Measurements from ENCODE around the gene PRKAG1. TPM values are rescaled to one million over a fixed set of nuclear protein-coding genes. Genes with fewer than 3 reads are reported as not detected.

PRKAG1 gene
- total and polyA plus RNA-seq, 8 donors = 18.2 to 33.4 (median 26.3) TPM

DNA sequence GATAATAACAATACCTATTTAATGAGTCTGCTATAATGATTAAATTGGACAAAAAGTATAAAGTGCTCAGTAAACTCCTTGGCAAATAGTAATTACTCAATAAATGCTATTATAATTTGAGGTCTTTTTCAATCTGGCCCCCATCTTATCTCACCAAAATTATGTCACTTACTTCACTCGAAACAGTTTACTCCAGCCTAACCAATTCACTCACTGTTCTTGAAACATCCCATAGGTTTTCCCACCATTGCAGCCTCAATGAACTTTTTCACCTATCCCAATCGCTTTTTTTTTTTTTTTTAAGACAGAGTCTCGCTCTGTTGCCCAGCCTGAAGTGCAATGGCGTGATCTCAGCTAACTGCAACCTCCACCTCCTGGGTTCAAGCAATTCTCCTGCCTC lies 17.5 kb upstream of the PRKAG1 start:
- Histone ChIP-seq H3K27me3 (no peaks in the 10 kb centered on the region), H3K27ac (no peak overlapping the region), H3K4me1 (no peaks in the 10 kb centered on the region), H3K4me3 (no peak overlapping the region), H3K9me3 (no peaks in the 10 kb centered on the region), H3K36me3 (peaks cover 15 to 60% (median 15%) of the 10 kb centered on the region in 3 donors)
- DNase-seq (no peak), ATAC-seq (no peak), FAIRE-seq (no peak)
- intact Hi-C loops (cut with DNase I) = no loop called here
- TF ChIP-seq, protein P1, sequence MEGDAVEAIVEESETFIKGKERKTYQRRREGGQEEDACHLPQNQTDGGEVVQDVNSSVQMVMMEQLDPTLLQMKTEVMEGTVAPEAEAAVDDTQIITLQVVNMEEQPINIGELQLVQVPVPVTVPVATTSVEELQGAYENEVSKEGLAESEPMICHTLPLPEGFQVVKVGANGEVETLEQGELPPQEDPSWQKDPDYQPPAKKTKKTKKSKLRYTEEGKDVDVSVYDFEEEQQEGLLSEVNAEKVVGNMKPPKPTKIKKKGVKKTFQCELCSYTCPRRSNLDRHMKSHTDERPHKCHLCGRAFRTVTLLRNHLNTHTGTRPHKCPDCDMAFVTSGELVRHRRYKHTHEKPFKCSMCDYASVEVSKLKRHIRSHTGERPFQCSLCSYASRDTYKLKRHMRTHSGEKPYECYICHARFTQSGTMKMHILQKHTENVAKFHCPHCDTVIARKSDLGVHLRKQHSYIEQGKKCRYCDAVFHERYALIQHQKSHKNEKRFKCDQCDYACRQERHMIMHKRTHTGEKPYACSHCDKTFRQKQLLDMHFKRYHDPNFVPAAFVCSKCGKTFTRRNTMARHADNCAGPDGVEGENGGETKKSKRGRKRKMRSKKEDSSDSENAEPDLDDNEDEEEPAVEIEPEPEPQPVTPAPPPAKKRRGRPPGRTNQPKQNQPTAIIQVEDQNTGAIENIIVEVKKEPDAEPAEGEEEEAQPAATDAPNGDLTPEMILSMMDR (IDR thresholded peaks at IDR 0.05) = no peak
- WGBS, 2 donors = 85 to 86% methylated on average over 4 of the region's 4 CpGs

DNA sequence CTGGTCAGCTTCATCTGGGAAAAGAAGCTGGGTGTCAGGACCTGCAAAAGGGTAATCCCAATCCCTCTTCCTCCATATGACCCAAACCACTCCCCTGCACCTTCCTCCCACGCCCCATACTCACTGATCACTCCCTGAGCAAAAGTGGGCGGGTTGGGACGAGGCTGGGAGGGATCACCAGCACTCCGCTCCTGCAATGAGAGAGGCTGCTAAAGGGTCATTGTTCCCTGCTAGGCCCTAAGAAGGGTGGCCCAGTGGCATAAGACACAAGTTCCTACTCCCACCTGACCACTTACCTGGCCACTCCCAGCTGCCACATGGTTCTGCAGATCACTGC lies 15.7 kb upstream of the PRKAG1 start:
- Histone ChIP-seq H3K4me3 (no peak overlapping the region), H3K9me3 (no peaks in the 10 kb centered on the region), H3K4me1 (no peaks in the 10 kb centered on the region), H3K27ac (no peak overlapping the region), H3K27me3 (no peaks in the 10 kb centered on the region), H3K36me3 (peaks cover 6 to 51% (median 7%) of the 10 kb centered on the region in 3 donors)
- intact Hi-C loops (cut with DNase I) = no loop called here
- ATAC-seq = no peak
- DNase-seq = no peak
- TF ChIP-seq, protein P1 (IDR thresholded peaks at IDR 0.05) = no peak
- no peak for FAIRE-seq
- WGBS, 2 donors = 93 to 98% methylated on average over 4 of the region's 4 CpGs

DNA sequence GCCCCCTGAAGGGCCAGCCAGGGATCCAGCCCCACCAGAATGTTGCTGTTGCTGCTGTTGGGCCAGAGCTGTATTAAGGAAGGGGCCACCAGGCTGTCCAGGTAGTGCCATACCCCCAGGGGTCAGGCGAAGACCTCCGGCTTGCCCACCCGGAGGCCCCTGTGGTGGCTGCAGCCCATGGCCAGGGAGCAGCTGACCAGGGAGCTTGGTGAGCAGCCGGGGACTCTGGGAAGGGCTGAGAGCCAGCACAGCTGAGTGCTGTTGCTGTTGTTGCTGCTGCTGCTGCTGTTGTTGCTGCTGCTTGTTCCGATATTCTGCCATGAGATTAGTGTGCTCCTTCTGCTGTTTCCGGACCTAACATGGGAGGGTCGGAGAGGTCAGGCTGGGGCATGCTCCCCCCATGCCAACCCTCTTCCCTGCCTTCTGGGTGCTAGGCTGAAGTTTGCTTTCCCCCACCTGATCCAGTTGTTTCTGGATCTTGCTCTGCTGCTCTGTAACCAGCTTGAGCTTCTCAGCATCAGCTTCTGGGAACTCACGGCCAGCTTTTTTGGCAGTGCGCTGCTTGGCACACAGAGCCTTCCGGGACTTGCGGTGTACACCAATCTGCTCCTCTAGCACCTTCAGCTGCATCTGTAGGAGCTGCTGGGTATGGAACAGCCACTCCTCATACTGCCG lies 15.2 kb upstream of the PRKAG1 start:
- FAIRE-seq (no peak), DNase-seq (no peak), ATAC-seq (peak in 1 of 4 donors; percentile 3)
- H3K36me3 ChIP-seq = peaks cover 6 to 46% (median 7%) of the 10 kb centered on the region in 3 donors
- no peaks in the 10 kb centered on the region for H3K27me3 ChIP-seq
- no peak overlapping the region for H3K27ac ChIP-seq
- TF ChIP-seq, protein P1 (IDR thresholded peaks at IDR 0.05) = no peak
- no peak overlapping the region for H3K4me3 ChIP-seq
- intact Hi-C loops (cut with DNase I) = no loop called here
- 84 to 86% methylated on average over 12 of the region's 12 CpGs for WGBS, 2 donors
- H3K9me3 ChIP-seq = no peaks in the 10 kb centered on the region
- H3K4me1 ChIP-seq = no peaks in the 10 kb centered on the region

DNA sequence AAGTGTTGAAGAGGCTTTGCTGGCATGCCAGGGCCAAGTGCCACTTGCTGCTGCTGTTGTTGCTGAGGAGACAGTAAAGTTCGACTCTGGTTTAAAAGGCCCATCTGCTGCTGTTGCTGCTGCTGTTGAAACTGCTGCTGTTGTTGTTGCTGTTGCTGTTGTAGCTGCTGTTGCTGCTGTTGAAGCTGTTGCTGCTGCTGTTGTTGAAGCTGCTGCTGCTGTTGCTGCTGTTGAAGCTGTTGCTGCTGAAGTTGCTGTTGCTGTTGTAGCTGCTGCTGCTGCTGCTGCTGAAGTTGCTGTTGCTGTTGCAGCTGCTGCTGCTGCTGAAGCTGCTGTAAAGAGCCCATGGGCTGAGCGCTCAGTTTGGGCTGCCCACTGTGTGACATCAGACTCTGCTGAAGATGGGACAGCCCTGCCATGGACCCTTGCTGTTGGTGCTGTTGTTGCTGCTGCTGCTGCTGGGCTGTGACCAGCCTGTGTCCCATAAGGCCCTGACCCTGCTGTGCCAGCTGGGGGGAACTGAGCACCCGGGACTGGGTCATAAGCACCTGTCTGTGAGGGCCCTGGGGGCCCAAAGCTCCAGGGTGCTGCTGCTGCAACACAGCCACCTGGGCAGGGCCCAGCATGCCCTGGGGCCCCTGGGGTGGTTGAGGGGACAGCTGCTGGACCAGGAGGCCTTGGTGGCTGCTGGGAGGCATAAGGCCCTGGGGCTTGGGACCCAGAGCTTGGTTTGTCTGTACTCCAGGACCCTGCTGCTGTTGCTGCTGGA lies 14.3 kb upstream of the PRKAG1 start:
- intact Hi-C loops (cut with DNase I) = no loop called here
- TF ChIP-seq, protein P1 (IDR thresholded peaks at IDR 0.05) = no peak
- H3K4me3 ChIP-seq = no peak overlapping the region
- H3K27me3 ChIP-seq = no peaks in the 10 kb centered on the region
- DNase-seq (no peak), ATAC-seq (peak in 1 of 4 donors; percentile 5), FAIRE-seq (no peak)
- H3K27ac ChIP-seq = no peak overlapping the region
- H3K36me3 ChIP-seq = peaks cover 7 to 48% (median 14%) of the 10 kb centered on the region in 3 donors
- H3K9me3 ChIP-seq = no peaks in the 10 kb centered on the region
- 87 to 90% methylated on average over 3 of the region's 3 CpGs for WGBS, 2 donors
- H3K4me1 ChIP-seq = no peaks in the 10 kb centered on the region

DNA sequence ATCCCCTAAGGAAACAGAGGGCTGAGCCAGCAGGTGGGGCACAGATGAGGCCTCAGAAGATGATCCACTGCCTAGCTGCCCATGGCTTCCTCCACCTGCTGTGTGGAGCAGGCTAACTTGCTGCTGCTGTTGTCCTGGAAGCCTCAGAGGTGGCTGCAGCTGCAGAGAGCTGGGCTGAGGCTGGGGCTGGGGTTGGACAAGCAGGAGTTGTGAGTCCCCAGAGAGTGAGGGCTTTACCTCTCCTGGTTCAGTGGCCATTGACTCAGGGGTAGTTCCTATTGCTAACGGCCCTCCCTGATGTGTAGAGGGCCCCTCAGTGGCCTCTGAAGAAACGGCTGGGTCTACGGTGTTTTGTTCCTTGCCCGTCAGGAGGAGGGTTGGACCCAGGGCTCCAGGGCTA lies 13.7 kb upstream of the PRKAG1 start:
- WGBS, 2 donors = 80 to 88% methylated on average over 4 of the region's 4 CpGs
- TF ChIP-seq, protein P1 (IDR thresholded peaks at IDR 0.05) = no peak
- no peak for FAIRE-seq
- H3K9me3 ChIP-seq = no peaks in the 10 kb centered on the region
- no peak for DNase-seq
- no peak for ATAC-seq
- H3K27ac ChIP-seq = no peak overlapping the region
- no peaks in the 10 kb centered on the region for H3K27me3 ChIP-seq
- no peaks in the 10 kb centered on the region for H3K4me1 ChIP-seq
- H3K36me3 ChIP-seq = peaks cover 5 to 48% (median 19%) of the 10 kb centered on the region in 3 donors
- no peak overlapping the region for H3K4me3 ChIP-seq
- intact Hi-C loops (cut with DNase I) = no loop called here

All from pancreas (tissue), 10 donors.